Stimulated activated CD4-positive, alpha-beta T cell treated with anti-CD3 and anti-CD28 coated beads, Interleukin-2, amount 100 ng/mL, for 24 hours (primary cell): ENCODE results near the gene KIR2DL1.
"Not testable (repeated sequence)": the region's sequence is repeated elsewhere in the genome, so short reads cannot be mapped to it uniquely, and the experiment has no call there.

Experiments used
- DNase-seq, 2 donors: peaks; one replicate each; pipeline ENCODE4 v3.0.0-alpha.2; 2020

The KIR2DL1 gene

DNA sequence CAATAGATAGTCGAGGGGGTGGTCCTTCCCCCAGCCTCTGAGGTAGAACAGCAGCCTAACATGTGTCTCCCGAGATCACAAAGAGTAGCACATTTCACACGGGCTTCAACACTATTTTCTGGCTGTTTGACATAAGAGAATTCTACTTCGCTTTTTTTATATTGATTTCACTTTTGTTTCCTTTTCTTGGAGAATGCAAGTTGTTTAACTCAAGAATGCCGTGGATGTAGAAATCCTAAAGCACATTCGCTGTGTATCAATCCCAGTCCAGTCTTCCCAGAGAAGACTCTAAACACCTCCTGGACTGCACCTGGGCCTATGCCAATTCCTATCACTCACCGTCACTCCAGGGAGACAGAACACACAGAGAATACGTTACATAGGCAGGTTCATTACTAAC, 58.5 kb downstream of the KIR2DL1 start:
- DNase-seq, result not testable (repeated sequence)

DNA sequence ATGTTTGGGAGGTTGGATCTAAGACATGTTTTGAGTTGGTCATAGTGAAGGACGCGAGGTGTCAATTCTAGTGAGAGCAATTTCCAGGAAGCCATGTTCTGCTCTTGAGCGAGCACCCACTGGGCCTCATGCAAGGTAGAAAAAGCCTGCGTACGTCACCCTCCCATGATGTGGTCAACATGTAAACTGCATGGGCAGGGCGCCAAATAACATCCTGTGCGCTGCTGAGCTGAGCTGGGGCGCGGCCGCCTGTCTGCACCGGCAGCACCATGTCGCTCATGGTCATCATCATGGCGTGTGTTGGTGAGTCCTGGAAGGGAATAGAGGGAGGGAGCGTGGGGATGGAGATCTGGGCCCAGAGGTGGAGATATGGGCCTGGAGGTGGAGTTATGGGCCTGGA, 62.9 kb downstream of the KIR2DL1 start, which contains the start of gene KIR2DS4:
TSS of gene KIR2DS4 (plus strand) at position 181 of the 400 bp plus-strand sequence.
- DNase-seq, result not testable (repeated sequence)
